T-cell (primary cell): ENCODE measurements around the gene GBP2. TPM values are rescaled to one million over a fixed set of nuclear protein-coding genes. Genes with fewer than 3 reads are reported as not detected.

ENCODE experiments used
- total RNA-seq, 35 experiments: library from RNA in 6 of 35; stranded (reverse) in 6 of 35; fragments of 120-200 nt in 1 of 35; gene quantifications; one replicate each; pipeline versions ENCODE4 v1.2.1 to v1.2.4 and lab custom pipeline; 2013 to 2026

GBP2 gene
- total RNA-seq, 5 donors from 2014 or later (not counting 1 experiment from before 2014, with no cell fraction given), result 82.2 to 226 (median 186) TPM

Other genes with a start within 250 kb of the GBP2 start
- 10 to 100 TPM; 34.2 to 54.5 (median 38.7) TPM for gene GTF2B, start 234.5 kb downstream of the GBP2 start, total RNA-seq
- gene KYAT3, start 133.5 kb downstream of the GBP2 start, total RNA-seq, result 10 to 100 TPM; 21.9 to 25.4 (median 23.2) TPM
- 10 to 100 TPM; 17.7 to 23.0 (median 21.0) TPM for gene RBMXL1, start 133.5 kb downstream of the GBP2 start, total RNA-seq
- 10 to 100 TPM; 26.7 to 52.0 (median 39.2) TPM for gene GBP3, start 103.2 kb downstream of the GBP2 start, total RNA-seq
- gene GBP1, start 60.9 kb downstream of the GBP2 start, total RNA-seq, result 10 to 100 TPM; 29.5 to 57.8 (median 53.5) TPM
- under 1 TPM in 3 of 5 donors, not detected in 2; 0.19 to 0.35 (median 0.25) TPM for gene GBP7, start 49.9 kb upstream of the GBP2 start, total RNA-seq
- 10 to 100 TPM; 24.7 to 61.3 (median 36.5) TPM for gene GBP4, start 72.8 kb upstream of the GBP2 start, total RNA-seq
- gene GBP5, start 146.7 kb upstream of the GBP2 start, total RNA-seq, result 100 to 1,000 TPM in 4 of 5 donors, 10 to 100 TPM in 1; 46.8 to 165 (median 116) TPM
- under 1 TPM in 4 of 5 donors, not detected in 1; 0.13 to 0.83 (median 0.18) TPM for gene GBP6, start 237.9 kb upstream of the GBP2 start, total RNA-seq